HEK293 (cell line): ENCODE data around the gene WDPCP.
"Not testable (repeated sequence)": the region's sequence is repeated elsewhere in the genome, so short reads cannot be mapped to it uniquely, and the experiment has no call there.

Experiments
- CTCF ChIA-PET: fragments of 350-600 bp; formaldehyde crosslinking; extraction: SDS; loops from one replicate; lab custom pipeline; 2021; ENCODE audit warnings: antibody characterized with exemption; lab: Yijun Ruan, JAX
- POLR2A ChIA-PET: fragments of 300-600 bp; formaldehyde crosslinking; extraction: SDS; loops from one replicate; lab custom pipeline; 2020; ENCODE audit warnings: antibody characterized with exemption, inconsistent platforms; lab: Yijun Ruan, JAX
- H3K27ac ChIP-seq: fragments of 200-500 bp; sonication (Bioruptor generic); 2 replicates; pipeline ENCODE4 v1.5.1; 2014; ENCODE audit warnings: low read depth, low read length, control low read depth, inconsistent platforms; ENCODE audit errors: extremely low read depth
- H3K36me3 ChIP-seq, 2 experiments: fragments of 200-500 bp in 1 of 2; sonication (Bioruptor generic) in 1 of 2; 1 replicate in 1 of 2; 2 replicates in 1 of 2; pipeline ENCODE4 v1.5.1; 2014 to 2017; ENCODE audit warnings: inconsistent platforms in 2 of 2, low read length in 2 of 2; ENCODE audit not compliant: control insufficient read depth in 2 of 2, insufficient read depth in 1 of 2
- H3K4me1 ChIP-seq: fragments of 200-500 bp; sonication (Bioruptor generic); 2 replicates; pipeline ENCODE4 v1.5.1; 2014; ENCODE audit warnings: mild to moderate bottlenecking, low read length, inconsistent platforms; ENCODE audit not compliant: control insufficient read depth, insufficient read depth
- H3K4me3 ChIP-seq: 2 replicates; pipeline ENCODE4 v1.5.1; 2011; ENCODE audit warnings: low read depth, mild to moderate bottlenecking, control low read depth, low read length, moderate library complexity
- H3K9me3 ChIP-seq: fragments of 200-500 bp; sonication (Bioruptor generic); 2 replicates; pipeline ENCODE4 v1.5.1; 2014; ENCODE audit warnings: low read depth, low read length, inconsistent platforms; ENCODE audit not compliant: control insufficient read depth, insufficient read depth
- BCL11A ChIP-seq: fragments of 450-650 bp; formaldehyde crosslinking; IDR thresholded peaks from 2 replicates; pipeline ENCODE4 v1.5.1; 2016; ENCODE audit warnings: low read depth, missing biosample characterization, missing genetic modification characterization
- BCL11B ChIP-seq: fragments of 450-650 bp; formaldehyde crosslinking; IDR thresholded peaks from 2 replicates; pipeline ENCODE4 v1.5.1; 2016; ENCODE audit warnings: low read depth, missing biosample characterization, missing genetic modification characterization
- FEZF1 ChIP-seq: fragments of 450-650 bp; formaldehyde crosslinking; IDR thresholded peaks from 2 replicates; pipeline ENCODE4 v1.5.1; 2016; ENCODE audit warnings: missing biosample characterization, missing genetic modification characterization
- MEIS1 ChIP-seq: sonication (generic); formaldehyde crosslinking; IDR thresholded peaks from 2 replicates; pipeline ENCODE4 v1.8.1; 2022; ENCODE audit warnings: missing genetic modification reagents, mild to moderate bottlenecking, borderline replicate concordance
- OSR2 ChIP-seq: fragments of 450-650 bp; formaldehyde crosslinking; IDR thresholded peaks from 2 replicates; pipeline ENCODE4 v1.5.1; 2016; ENCODE audit warnings: missing biosample characterization, missing genetic modification characterization
- PRDM1 ChIP-seq: fragments of 450-650 bp; formaldehyde crosslinking; IDR thresholded peaks from 2 replicates; pipeline ENCODE4; 2016; ENCODE audit warnings: missing biosample characterization, missing genetic modification characterization
- ZNF10 ChIP-seq: fragments of 450-650 bp; formaldehyde crosslinking; IDR thresholded peaks from 2 replicates; pipeline ENCODE4 v1.5.1; 2017; ENCODE audit warnings: missing biosample characterization, missing genetic modification characterization
- ZNF174 ChIP-seq: fragments of 450-650 bp; formaldehyde crosslinking; IDR thresholded peaks from 2 replicates; pipeline ENCODE4 v1.5.0; 2017; ENCODE audit warnings: missing biosample characterization, mild to moderate bottlenecking, missing genetic modification characterization
- ZNF354C ChIP-seq: fragments of 450-650 bp; formaldehyde crosslinking; IDR thresholded peaks from 2 replicates; pipeline ENCODE4 v1.5.1; 2016; ENCODE audit warnings: missing biosample characterization, missing genetic modification characterization, low read depth, borderline replicate concordance
- ZNF433 ChIP-seq: fragments of 450-650 bp; formaldehyde crosslinking; IDR thresholded peaks from 2 replicates; pipeline ENCODE4 v1.5.1; 2016; ENCODE audit warnings: missing biosample characterization, missing genetic modification characterization, low read depth
- ZNF473 ChIP-seq: fragments of 450-650 bp; formaldehyde crosslinking; IDR thresholded peaks from 2 replicates; pipeline ENCODE4 v1.5.1; 2017; ENCODE audit warnings: missing biosample characterization, missing genetic modification characterization
- ZNF529 ChIP-seq: fragments of 450-650 bp; formaldehyde crosslinking; IDR thresholded peaks from 2 replicates; pipeline ENCODE4 v1.5.1; 2017; ENCODE audit warnings: missing genetic modification characterization, missing biosample characterization; ENCODE audit not compliant: insufficient replicate concordance
- ZNF707 ChIP-seq: fragments of 450-650 bp; formaldehyde crosslinking; IDR thresholded peaks from 2 replicates; pipeline ENCODE4 v1.5.1; 2016; ENCODE audit warnings: missing biosample characterization, missing genetic modification characterization
- ZNF830 ChIP-seq: fragments of 450-650 bp; IDR thresholded peaks from 2 replicates; pipeline ENCODE4 v1.5.0; 2018; ENCODE audit warnings: missing biosample characterization, missing genetic modification characterization, low read depth, mild to moderate bottlenecking, moderate library complexity
- TF ChIP-seq, protein P1 (sequence below): fragments of 450-650 bp; formaldehyde crosslinking; conservative IDR thresholded peaks from 2 replicates; pipeline ENCODE4 v1.5.1; 2016; ENCODE audit warnings: low read depth, missing biosample characterization, missing genetic modification characterization
- TF ChIP-seq, protein P2 (sequence below): fragments of 450-650 bp; formaldehyde crosslinking; IDR thresholded peaks from 2 replicates; pipeline ENCODE4 v1.5.1; 2016; ENCODE audit warnings: missing biosample characterization, missing genetic modification characterization, low read depth
- TF ChIP-seq, protein P3 (sequence below): fragments of 450-650 bp; formaldehyde crosslinking; IDR thresholded peaks from 2 replicates; pipeline ENCODE4; 2016; ENCODE audit warnings: missing biosample characterization, missing genetic modification characterization

Gene WDPCP

DNA sequence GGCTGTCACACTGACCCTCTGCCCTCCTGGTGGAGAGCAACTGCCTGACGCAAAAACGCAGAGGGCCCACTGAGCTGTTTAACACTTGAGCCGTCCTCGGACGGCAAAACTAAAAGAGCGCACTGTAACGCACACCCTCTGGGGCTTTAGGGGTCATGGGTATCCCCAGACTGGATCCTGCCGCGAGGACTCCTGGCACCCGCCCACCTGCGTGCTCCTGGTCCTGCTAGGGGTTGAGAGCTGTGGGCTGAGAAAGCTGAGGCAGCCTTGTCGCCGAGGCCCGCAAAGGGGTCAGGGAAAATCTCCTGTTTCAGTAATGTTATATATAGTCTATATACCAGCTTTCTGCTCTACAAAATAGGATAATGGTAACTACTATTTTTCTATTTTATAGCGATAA, 39.6 kb upstream of the WDPCP start (continued):
- TF ChIP-seq PRDM1 (no peak), ZNF10 (tag by site-specific recombination) (no peak), FEZF1 (no peak), ZNF830 (tag by site-specific recombination) (no peak), ZNF707 (no peak), ZNF433 (no peak)
- TF ChIP-seq, all 188 proteins: peak for 0

DNA sequence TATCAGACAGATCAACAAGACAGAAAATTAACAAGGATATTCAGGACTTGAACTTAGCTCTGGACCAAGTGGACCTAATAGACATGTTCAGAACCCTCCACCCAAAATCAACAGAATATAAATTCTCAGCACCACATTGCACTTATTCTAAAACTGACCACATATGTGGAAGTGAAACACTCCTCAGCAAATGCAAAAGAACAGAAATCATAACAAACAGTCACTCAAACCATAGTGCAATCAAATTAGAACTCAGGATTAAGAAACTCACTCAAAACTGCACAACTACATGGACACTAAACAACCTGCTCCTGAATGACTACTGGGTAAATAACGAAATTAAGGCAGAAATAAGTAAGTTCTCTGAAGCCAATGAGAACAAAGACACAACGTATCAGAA, 35.5 kb upstream of the WDPCP start:
- H3K27ac ChIP-seq, POLR2A ChIA-PET, H3K36me3 ChIP-seq, H3K4me3 ChIP-seq, H3K4me1 ChIP-seq, H3K9me3 ChIP-seq, CTCF ChIA-PET: not testable (repeated sequence)

DNA sequence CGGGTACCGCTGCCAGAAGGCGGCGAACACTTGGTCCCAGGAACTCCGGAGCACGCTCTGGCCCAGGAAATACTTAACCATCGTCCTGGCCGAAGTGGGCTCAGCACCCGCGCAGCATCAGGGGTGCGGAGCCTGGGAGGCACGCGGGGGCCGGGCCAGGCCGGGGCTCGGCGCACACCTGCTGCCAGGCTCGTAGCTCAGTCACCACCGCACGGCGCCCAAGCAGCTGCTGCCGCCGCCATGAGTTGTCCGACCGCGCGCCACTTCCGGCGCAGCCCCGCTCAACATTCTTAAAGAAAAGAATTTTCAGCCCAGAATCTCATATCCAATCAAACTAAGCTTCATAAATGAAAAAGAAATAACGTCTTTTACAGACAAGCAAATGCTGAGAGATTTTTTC, 34.5 kb upstream of the WDPCP start:
- H3K36me3 ChIP-seq, result no peaks in the 10 kb centered on the region
- ChIA-PET CTCF (no interaction called here), POLR2A (no interaction called here)
- TF ChIP-seq, protein P1, sequence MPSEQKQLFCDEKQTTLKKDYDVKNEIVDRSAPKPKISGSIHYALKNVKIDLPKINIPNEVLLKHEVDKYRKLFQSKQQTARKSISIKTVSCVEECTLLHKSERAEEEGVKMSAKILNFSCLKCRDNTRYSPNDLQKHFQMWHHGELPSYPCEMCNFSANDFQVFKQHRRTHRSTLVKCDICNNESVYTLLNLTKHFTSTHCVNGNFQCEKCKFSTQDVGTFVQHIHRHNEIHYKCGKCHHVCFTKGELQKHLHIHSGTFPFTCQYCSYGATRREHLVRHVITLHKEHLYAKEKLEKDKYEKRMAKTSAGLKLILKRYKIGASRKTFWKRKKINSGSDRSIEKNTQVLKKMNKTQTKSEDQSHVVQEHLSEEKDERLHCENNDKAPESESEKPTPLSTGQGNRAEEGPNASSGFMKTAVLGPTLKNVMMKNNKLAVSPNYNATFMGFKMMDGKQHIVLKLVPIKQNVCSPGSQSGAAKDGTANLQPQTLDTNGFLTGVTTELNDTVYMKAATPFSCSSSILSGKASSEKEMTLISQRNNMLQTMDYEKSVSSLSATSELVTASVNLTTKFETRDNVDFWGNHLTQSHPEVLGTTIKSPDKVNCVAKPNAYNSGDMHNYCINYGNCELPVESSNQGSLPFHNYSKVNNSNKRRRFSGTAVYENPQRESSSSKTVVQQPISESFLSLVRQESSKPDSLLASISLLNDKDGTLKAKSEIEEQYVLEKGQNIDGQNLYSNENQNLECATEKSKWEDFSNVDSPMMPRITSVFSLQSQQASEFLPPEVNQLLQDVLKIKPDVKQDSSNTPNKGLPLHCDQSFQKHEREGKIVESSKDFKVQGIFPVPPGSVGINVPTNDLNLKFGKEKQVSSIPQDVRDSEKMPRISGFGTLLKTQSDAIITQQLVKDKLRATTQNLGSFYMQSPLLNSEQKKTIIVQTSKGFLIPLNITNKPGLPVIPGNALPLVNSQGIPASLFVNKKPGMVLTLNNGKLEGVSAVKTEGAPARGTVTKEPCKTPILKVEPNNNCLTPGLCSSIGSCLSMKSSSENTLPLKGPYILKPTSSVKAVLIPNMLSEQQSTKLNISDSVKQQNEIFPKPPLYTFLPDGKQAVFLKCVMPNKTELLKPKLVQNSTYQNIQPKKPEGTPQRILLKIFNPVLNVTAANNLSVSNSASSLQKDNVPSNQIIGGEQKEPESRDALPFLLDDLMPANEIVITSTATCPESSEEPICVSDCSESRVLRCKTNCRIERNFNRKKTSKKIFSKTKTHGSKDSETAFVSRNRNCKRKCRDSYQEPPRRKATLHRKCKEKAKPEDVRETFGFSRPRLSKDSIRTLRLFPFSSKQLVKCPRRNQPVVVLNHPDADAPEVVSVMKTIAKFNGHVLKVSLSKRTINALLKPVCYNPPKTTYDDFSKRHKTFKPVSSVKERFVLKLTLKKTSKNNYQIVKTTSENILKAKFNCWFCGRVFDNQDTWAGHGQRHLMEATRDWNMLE (tag by site-specific recombination), result no peak
- TF ChIP-seq ZNF354C (tag by site-specific recombination) (no peak), ZNF473 (tag by site-specific recombination) (no peak), MEIS1 (CRISPR knock-in tag) (no peak), BCL11A (tag by site-specific recombination) (no peak), BCL11B (no peak), ZNF174 (no peak), OSR2 (tag by site-specific recombination) (no peak), ZNF529 (tag by site-specific recombination) (no peak)
- TF ChIP-seq, protein P2, sequence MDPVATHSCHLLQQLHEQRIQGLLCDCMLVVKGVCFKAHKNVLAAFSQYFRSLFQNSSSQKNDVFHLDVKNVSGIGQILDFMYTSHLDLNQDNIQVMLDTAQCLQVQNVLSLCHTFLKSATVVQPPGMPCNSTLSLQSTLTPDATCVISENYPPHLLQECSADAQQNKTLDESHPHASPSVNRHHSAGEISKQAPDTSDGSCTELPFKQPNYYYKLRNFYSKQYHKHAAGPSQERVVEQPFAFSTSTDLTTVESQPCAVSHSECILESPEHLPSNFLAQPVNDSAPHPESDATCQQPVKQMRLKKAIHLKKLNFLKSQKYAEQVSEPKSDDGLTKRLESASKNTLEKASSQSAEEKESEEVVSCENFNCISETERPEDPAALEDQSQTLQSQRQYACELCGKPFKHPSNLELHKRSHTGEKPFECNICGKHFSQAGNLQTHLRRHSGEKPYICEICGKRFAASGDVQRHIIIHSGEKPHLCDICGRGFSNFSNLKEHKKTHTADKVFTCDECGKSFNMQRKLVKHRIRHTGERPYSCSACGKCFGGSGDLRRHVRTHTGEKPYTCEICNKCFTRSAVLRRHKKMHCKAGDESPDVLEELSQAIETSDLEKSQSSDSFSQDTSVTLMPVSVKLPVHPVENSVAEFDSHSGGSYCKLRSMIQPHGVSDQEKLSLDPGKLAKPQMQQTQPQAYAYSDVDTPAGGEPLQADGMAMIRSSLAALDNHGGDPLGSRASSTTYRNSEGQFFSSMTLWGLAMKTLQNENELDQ, result no peak
- TF ChIP-seq, protein P3, sequence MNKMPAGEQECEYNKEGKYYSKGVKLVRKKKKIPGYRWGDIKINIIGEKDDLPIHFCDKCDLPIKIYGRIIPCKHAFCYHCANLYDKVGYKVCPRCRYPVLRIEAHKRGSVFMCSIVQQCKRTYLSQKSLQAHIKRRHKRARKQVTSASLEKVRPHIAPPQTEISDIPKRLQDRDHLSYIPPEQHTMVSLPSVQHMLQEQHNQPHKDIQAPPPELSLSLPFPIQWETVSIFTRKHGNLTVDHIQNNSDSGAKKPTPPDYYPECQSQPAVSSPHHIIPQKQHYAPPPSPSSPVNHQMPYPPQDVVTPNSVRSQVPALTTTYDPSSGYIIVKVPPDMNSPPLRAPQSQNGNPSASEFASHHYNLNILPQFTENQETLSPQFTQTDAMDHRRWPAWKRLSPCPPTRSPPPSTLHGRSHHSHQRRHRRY, result no peak
- no peaks in the 10 kb centered on the region for H3K9me3 ChIP-seq
- no peak overlapping the region for H3K4me3 ChIP-seq
- no peak overlapping the region for H3K27ac ChIP-seq
- no peaks in the 10 kb centered on the region for H3K4me1 ChIP-seq
